Iris pigment epithelial cell (primary cell): ENCODE data around the gene KIF5B.

Experiments
- DNase-seq: peaks from one replicate; pipeline ENCODE4 v3.0.0-alpha.2; 2011; ENCODE audit warnings: low read depth

The KIF5B gene

GRCh38 chr10:31961277-31962074, 94.7 kb downstream of the KIF5B start:
- DNase-seq: peak; percentile 86

GRCh38 chr10:31959461-31960173, 96.6 kb downstream of the KIF5B start:
- no peak for DNase-seq
